GM06990 (cell line): ENCODE measurements around the gene EFHC1.

Source experiments
- DNase-seq: peaks from one replicate; pipeline ENCODE4 v3.0.0-alpha.2; 2011; ENCODE audit not compliant: insufficient read length; ENCODE audit errors: extremely low read depth
- H3K27me3 ChIP-seq: replicated peaks from 2 replicates; pipeline ENCODE4 v1.6.0; 2011; ENCODE audit warnings: low read length; ENCODE audit not compliant: control insufficient read depth, insufficient read depth
- H3K36me3 ChIP-seq: 2 replicates; pipeline ENCODE4 v1.5.1; 2011; ENCODE audit warnings: low read length; ENCODE audit not compliant: control insufficient read depth, insufficient read depth
- H3K4me3 ChIP-seq: replicated peaks from 2 replicates; pipeline ENCODE4 v1.5.1; 2011; ENCODE audit warnings: low read depth, mild to moderate bottlenecking, control low read depth, low read length
- CTCF ChIP-seq: IDR thresholded peaks from 2 replicates; pipeline ENCODE4 v1.5.1; 2011; ENCODE audit warnings: low read length, control low read depth, mild to moderate bottlenecking, inconsistent platforms; ENCODE audit not compliant: insufficient read depth, poor library complexity, severe bottlenecking

The EFHC1 gene

GRCh38 chr6:52527436-52527835, 107.3 kb downstream of the EFHC1 start:
- no peak for TF ChIP-seq CTCF
- Histone ChIP-seq H3K36me3 (no peaks in the 10 kb centered on the region; the same call in none of the 2 replicates), H3K4me3 (no peak overlapping the region), H3K27me3 (no peaks in the 10 kb centered on the region)
- no peak for DNase-seq

- no peak for TF ChIP-seq CTCF
- no peak for DNase-seq
- Histone ChIP-seq H3K36me3 (peaks cover 4% of the 10 kb centered on the region), H3K27me3 (no peaks in the 10 kb centered on the region), H3K4me3 (no peak overlapping the region)
Measured at GRCh38 chr6:52529311-52529710, 109.2 kb downstream of the EFHC1 start.

GRCh38 chr6:52530351-52530750, 110.2 kb downstream of the EFHC1 start:
- no peak for DNase-seq
- no peak for TF ChIP-seq CTCF
- Histone ChIP-seq H3K4me3 (no peak overlapping the region), H3K36me3 (peaks cover 4% of the 10 kb centered on the region), H3K27me3 (no peaks in the 10 kb centered on the region)

- peaks cover 4% of the 10 kb centered on the region for H3K36me3 ChIP-seq
Measured at GRCh38 chr6:52531396-52531795, 111.3 kb downstream of the EFHC1 start.

GRCh38 chr6:52531834-52532233, 111.7 kb downstream of the EFHC1 start:
- Histone ChIP-seq H3K36me3 (peaks cover 4% of the 10 kb centered on the region), H3K4me3 (no peak overlapping the region), H3K27me3 (no peaks in the 10 kb centered on the region)
- no peak for TF ChIP-seq CTCF
- DNase-seq: no peak

More at GRCh38 chr6:52531396-52531795, 111.3 kb downstream of the EFHC1 start:
- no peak for TF ChIP-seq CTCF
- Histone ChIP-seq H3K4me3 (no peak overlapping the region), H3K27me3 (no peaks in the 10 kb centered on the region)
- no peak for DNase-seq

- no peak overlapping the region for H3K4me3 ChIP-seq
- H3K36me3 ChIP-seq: peaks cover 4% of the 10 kb centered on the region
- DNase-seq: no peak
- no peaks in the 10 kb centered on the region for H3K27me3 ChIP-seq
- no peak for TF ChIP-seq CTCF
Measured at GRCh38 chr6:52532457-52532856, 112.3 kb downstream of the EFHC1 start.
